Mesenchymal stem cell (in vitro differentiated cells and primary cell): ENCODE measurements around the gene SRSF8. TPM values are rescaled to one million over a fixed set of nuclear protein-coding genes. Genes with fewer than 3 reads are reported as not detected.
"Not testable (repeated sequence)": the region's sequence is repeated elsewhere in the genome, so short reads cannot be mapped to it uniquely, and the experiment has no call there.

Experiments used
- DNase-seq: peaks from one replicate; pipeline ENCODE4 v3.0.0-alpha.2; 2013
- H2AFZ ChIP-seq: one replicate; pipeline ENCODE4 v1.6.1; 2013; ENCODE audit warnings: low read depth, mild to moderate bottlenecking, control low read depth, inconsistent platforms, low read length, moderate library complexity
- H2AK5ac ChIP-seq: 2 replicates; pipeline ENCODE4 v1.6.1; 2013; ENCODE audit warnings: low read length, moderate library complexity, mild to moderate bottlenecking, inconsistent platforms; ENCODE audit not compliant: severe bottlenecking
- H2BK120ac ChIP-seq: one replicate; pipeline ENCODE4 v1.6.1; 2013; ENCODE audit warnings: low read depth, mild to moderate bottlenecking, inconsistent platforms, low read length, moderate library complexity
- H2BK12ac ChIP-seq, 2 experiments: one replicate each; pipeline ENCODE4 v1.6.1; 2013; ENCODE audit warnings: inconsistent platforms in 2 of 2, low read length in 2 of 2, mild to moderate bottlenecking in 2 of 2, moderate library complexity in 2 of 2, control low read depth in 1 of 2
- H2BK15ac ChIP-seq: one replicate; pipeline ENCODE4 v1.6.1; 2013; ENCODE audit warnings: mild to moderate bottlenecking, low read depth, inconsistent platforms; ENCODE audit not compliant: poor library complexity, severe bottlenecking
- H2BK5ac ChIP-seq: 2 replicates; pipeline ENCODE4 v1.6.1; 2013; ENCODE audit warnings: low read depth, mild to moderate bottlenecking, low read length, control low read depth, inconsistent platforms; ENCODE audit not compliant: poor library complexity, severe bottlenecking
- H3K14ac ChIP-seq, 2 experiments: one replicate each; pipeline ENCODE4 v1.6.1; 2013; ENCODE audit warnings: inconsistent platforms in 2 of 2, low read length in 2 of 2, control low read depth in 1 of 2, mild to moderate bottlenecking in 1 of 2, moderate library complexity in 1 of 2
- H3K18ac ChIP-seq, 2 experiments: one replicate each; pipeline ENCODE4 v1.6.1; 2013; ENCODE audit warnings: inconsistent platforms in 2 of 2, low read length in 2 of 2, control low read depth in 1 of 2, low read depth in 1 of 2, mild to moderate bottlenecking in 1 of 2
- H3K23ac ChIP-seq, 2 experiments: one replicate each; pipeline ENCODE4 v1.6.1; 2013; ENCODE audit warnings: inconsistent platforms in 2 of 2, low read length in 2 of 2, mild to moderate bottlenecking in 2 of 2, moderate library complexity in 2 of 2, control low read depth in 1 of 2
- H3K27ac ChIP-seq: 2 replicates; pipeline ENCODE4 v1.5.1; 2013; ENCODE audit warnings: mild to moderate bottlenecking, moderate library complexity, low read length, control low read depth, inconsistent platforms; ENCODE audit not compliant: poor library complexity, severe bottlenecking
- H3K27me3 ChIP-seq, 2 experiments: 2 replicates each; pipeline versions ENCODE4 v1.6.1 to v1.7.0; 2013; ENCODE audit warnings: low read length in 2 of 2, mild to moderate bottlenecking in 2 of 2, moderate library complexity in 2 of 2, control low read depth in 1 of 2, inconsistent platforms in 1 of 2; ENCODE audit not compliant: control insufficient read depth in 1 of 2, insufficient read depth in 1 of 2
- H3K36me3 ChIP-seq, 2 experiments: 2 replicates each; pipeline versions ENCODE4 v1.6.1 to v1.7.0; 2013; ENCODE audit warnings: low read length in 2 of 2, control low read depth in 1 of 2, inconsistent platforms in 1 of 2, low read depth in 1 of 2, mild to moderate bottlenecking in 1 of 2; ENCODE audit not compliant: insufficient read depth in 2 of 2, control insufficient read depth in 1 of 2
- H3K4ac ChIP-seq, 2 experiments: one replicate each; pipeline ENCODE4 v1.6.1; 2013; ENCODE audit warnings: inconsistent platforms in 2 of 2, low read length in 2 of 2, mild to moderate bottlenecking in 2 of 2, moderate library complexity in 2 of 2, control low read depth in 1 of 2, low read depth in 1 of 2
- H3K4me1 ChIP-seq: 2 replicates; pipeline ENCODE4 v1.6.1; 2013; ENCODE audit warnings: low read depth, low read length, control low read depth; ENCODE audit not compliant: control insufficient read depth, insufficient read depth
- H3K4me2 ChIP-seq: 2 replicates; pipeline ENCODE4 v1.6.1; 2013; ENCODE audit warnings: low read length, mild to moderate bottlenecking, inconsistent platforms; ENCODE audit not compliant: poor library complexity, severe bottlenecking
- H3K4me3 ChIP-seq, 2 experiments: 2 replicates each; pipeline versions ENCODE4 v1.5.1 to v1.7.0; 2013; ENCODE audit warnings: low read length in 2 of 2, mild to moderate bottlenecking in 2 of 2, control low read depth in 1 of 2, low read depth in 1 of 2; ENCODE audit not compliant: insufficient read depth in 1 of 2
- H3K79me1 ChIP-seq: replicated peaks from 2 replicates; pipeline ENCODE4 v1.6.1; 2013; ENCODE audit warnings: mild to moderate bottlenecking, control low read depth, low read length, inconsistent platforms; ENCODE audit not compliant: poor library complexity, severe bottlenecking
- H3K9ac ChIP-seq: 2 replicates; pipeline ENCODE4 v1.7.0; 2013; ENCODE audit warnings: mild to moderate bottlenecking, low read length, moderate library complexity
- H3K9me3 ChIP-seq: 2 replicates; pipeline ENCODE4 v1.7.0; 2013; ENCODE audit warnings: mild to moderate bottlenecking, low read length; ENCODE audit not compliant: control insufficient read depth
- H4K8ac ChIP-seq: one replicate; pipeline ENCODE4 v1.6.1; 2013; ENCODE audit warnings: inconsistent platforms, mild to moderate bottlenecking, low read length, moderate library complexity
- H4K91ac ChIP-seq: one replicate; pipeline ENCODE4 v1.6.1; 2013; ENCODE audit warnings: mild to moderate bottlenecking, low read length, inconsistent platforms
- WGBS: methylation state at CpG from one replicate; pipeline ENCODE4 v1.1.7; 2013; ENCODE audit warnings: mixed read lengths; 5-methylcytosine and 5-hydroxymethylcytosine counted together
- polyA plus RNA-seq, 2 experiments: library from polyadenylated mRNA; stranded (reverse); fragments of 200-250 nt; gene quantifications; one replicate each; pipeline ENCODE4 v1.2.3, GENCODE V29; 2013

Gene SRSF8, protein sequence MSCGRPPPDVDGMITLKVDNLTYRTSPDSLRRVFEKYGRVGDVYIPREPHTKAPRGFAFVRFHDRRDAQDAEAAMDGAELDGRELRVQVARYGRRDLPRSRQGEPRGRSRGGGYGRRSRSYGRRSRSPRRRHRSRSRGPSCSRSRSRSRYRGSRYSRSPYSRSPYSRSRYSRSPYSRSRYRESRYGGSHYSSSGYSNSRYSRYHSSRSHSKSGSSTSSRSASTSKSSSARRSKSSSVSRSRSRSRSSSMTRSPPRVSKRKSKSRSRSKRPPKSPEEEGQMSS
- polyA plus RNA-seq (2013, experiment 1 of 2): 27.3 TPM
- 27.1 TPM for polyA plus RNA-seq (2013, experiment 2 of 2)

DNA sequence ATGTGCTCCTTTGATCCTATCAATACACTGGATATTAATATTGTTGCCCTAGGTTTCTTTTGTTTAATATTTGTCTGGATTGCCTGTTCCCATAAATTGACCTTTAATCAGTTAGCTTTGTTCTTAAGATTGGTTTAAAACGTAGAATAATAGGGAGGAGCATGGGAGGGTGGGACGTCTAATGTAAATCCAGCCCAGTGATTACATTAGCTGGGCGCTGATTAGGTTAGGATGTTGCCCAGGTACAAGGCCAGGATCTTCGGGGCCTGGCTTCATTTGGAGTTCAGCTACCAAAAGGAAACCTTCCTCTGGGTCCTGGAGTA is at the start of gene SRSF8:
Gene SRSF8 (plus strand): TSS at position 204 of the 323 bp plus-strand sequence. CDS start 308 bp downstream, outside the sequence.
- H2AFZ ChIP-seq: peak within 1 kb of the TSS; percentile 96
- no peaks in the 10 kb centered on the region for H3K4me1 ChIP-seq
- H2BK5ac ChIP-seq: peak within 1 kb of the TSS; percentile 11
- peak within 1 kb of the TSS; percentile 11 for H2BK120ac ChIP-seq
- no peak within 1 kb of the TSS for H2BK15ac ChIP-seq
- peak within 1 kb of the TSS; percentile 85 for H3K27ac ChIP-seq
- peak within 1 kb of the TSS; percentile 20 to 93 for H3K4ac ChIP-seq
- no peak within 1 kb of the TSS for H2AK5ac ChIP-seq
- H4K8ac ChIP-seq: peak within 1 kb of the TSS; percentile 72
- peaks cover 0 to 6% of the 10 kb centered on the region in 2 experiments for H3K36me3 ChIP-seq
- no peaks in the 10 kb centered on the region for H3K9me3 ChIP-seq
- peak within 1 kb of the TSS; percentile 69 to 93 for H3K4me3 ChIP-seq
- peak within 1 kb of the TSS; percentile 58 for H3K4me2 ChIP-seq
- peak within 1 kb of the TSS in 1 of 2 experiments; percentile 98 for H3K14ac ChIP-seq
- H3K79me1 ChIP-seq: peaks cover 2% of the 10 kb centered on the region
- H4K91ac ChIP-seq: peak within 1 kb of the TSS; percentile 60
- no peaks in the 10 kb centered on the region for H3K27me3 ChIP-seq
- H3K23ac ChIP-seq: peak within 1 kb of the TSS; percentile 2 to 95
- WGBS: 0% methylated on average over 4 of the region's 4 CpGs
- peak within 1 kb of the TSS; percentile 16 to 97 for H3K18ac ChIP-seq
- peak within 1 kb of the TSS in 1 of 2 experiments; percentile 92 for H2BK12ac ChIP-seq
- H3K9ac ChIP-seq: peak within 1 kb of the TSS; percentile 96
- DNase-seq: no peak

DNA sequence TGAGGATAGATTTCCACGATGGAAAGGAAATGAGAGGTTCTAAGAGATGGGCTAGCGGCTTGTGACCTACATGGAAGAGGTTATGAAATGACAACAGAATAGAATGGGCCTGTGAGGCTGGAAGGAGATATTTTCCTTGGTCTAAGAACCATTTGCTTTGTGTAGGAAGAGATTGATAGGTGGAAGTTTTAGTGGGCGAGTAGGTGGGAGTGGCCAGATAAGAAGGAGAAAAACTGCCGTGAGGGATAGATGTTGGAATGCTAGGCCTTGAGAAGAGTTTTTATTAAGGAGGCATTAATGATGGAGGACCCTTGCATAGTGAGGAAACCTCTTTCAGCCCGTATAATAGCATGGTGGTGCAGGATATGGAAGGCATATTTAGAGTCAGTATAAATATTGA is 45.3 kb upstream of the SRSF8 start:
- not testable (repeated sequence) for H3K14ac ChIP-seq, H4K91ac ChIP-seq, H3K23ac ChIP-seq, H2BK15ac ChIP-seq, H3K27ac ChIP-seq, H2BK120ac ChIP-seq, H2BK12ac ChIP-seq, H3K4me2 ChIP-seq, H3K4ac ChIP-seq, H2BK5ac ChIP-seq, DNase-seq, H3K18ac ChIP-seq, H3K4me3 ChIP-seq, H3K79me1 ChIP-seq, H3K36me3 ChIP-seq, H3K27me3 ChIP-seq, H3K9ac ChIP-seq, H2AFZ ChIP-seq, H4K8ac ChIP-seq, H3K9me3 ChIP-seq, H3K4me1 ChIP-seq, H2AK5ac ChIP-seq
- WGBS: 92% methylated on average over 5 of the region's 5 CpGs

DNA sequence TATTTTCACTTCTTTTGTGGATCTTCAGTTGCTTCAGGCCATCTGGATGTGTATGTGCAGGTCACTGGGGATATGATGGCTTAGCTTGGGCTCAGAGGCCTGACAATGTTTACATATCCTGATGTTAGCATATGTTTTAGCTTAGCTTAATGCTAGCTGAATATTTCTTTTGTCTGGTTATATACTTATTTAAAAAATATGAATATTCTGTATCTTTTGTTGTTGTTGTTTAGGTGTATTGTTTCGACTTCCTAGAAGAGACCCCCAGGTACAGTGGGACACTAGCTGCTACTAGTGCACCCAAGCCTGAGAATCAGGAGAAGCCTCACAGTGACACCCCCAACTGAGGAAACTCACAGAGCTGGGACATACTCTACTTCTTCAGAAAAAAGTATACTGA is 41.8 kb upstream of the SRSF8 start, which contains the start of gene KDM4E:
Gene KDM4E (plus strand): TSS at position 301 of the 400 bp plus-strand sequence. CDS start 300 bp downstream, outside the sequence.
- no peak within 1 kb of the TSS for H3K4me3 ChIP-seq
- H3K4me1 ChIP-seq: no peaks in the 10 kb centered on the region
- DNase-seq: no peak
- H4K8ac ChIP-seq: no peak within 1 kb of the TSS
- H2BK120ac ChIP-seq: no peak within 1 kb of the TSS
- no peak within 1 kb of the TSS for H3K27ac ChIP-seq
- H3K27me3 ChIP-seq: no peaks in the 10 kb centered on the region
- H3K18ac ChIP-seq: no peak within 1 kb of the TSS
- no peak within 1 kb of the TSS for H4K91ac ChIP-seq
- H2BK12ac ChIP-seq: no peak within 1 kb of the TSS
- no peak within 1 kb of the TSS for H2BK5ac ChIP-seq
- 100% methylated on average over 1 of the region's 1 CpG for WGBS
- no peak within 1 kb of the TSS for H3K4me2 ChIP-seq
- no peak within 1 kb of the TSS for H3K9ac ChIP-seq
- H3K4ac ChIP-seq: no peak within 1 kb of the TSS
- H2AK5ac ChIP-seq: no peak within 1 kb of the TSS
- no peak within 1 kb of the TSS for H2BK15ac ChIP-seq
- H2AFZ ChIP-seq: no peak within 1 kb of the TSS
- H3K14ac ChIP-seq: no peak within 1 kb of the TSS
- peaks cover 7% of the 10 kb centered on the region for H3K9me3 ChIP-seq
- no peak within 1 kb of the TSS for H3K23ac ChIP-seq
- H3K79me1 ChIP-seq: no peaks in the 10 kb centered on the region
- H3K36me3 ChIP-seq: no peaks in the 10 kb centered on the region

DNA sequence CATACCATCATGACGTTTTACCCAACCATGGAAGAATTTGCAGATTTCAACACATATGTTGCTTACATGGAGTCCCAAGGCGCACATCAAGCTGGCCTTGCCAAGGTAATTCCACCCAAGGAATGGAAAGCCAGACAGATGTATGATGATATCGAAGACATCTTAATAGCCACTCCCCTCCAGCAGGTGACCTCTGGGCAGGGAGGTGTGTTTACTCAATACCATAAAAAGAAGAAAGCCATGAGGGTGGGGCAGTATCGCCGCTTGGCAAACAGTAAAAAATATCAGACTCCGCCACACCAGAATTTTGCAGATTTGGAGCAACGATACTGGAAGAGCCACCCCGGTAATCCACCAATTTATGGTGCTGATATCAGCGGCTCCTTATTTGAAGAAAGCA is 41.1 kb upstream of the SRSF8 start:
- not testable (repeated sequence) for H3K4me2 ChIP-seq, H2BK5ac ChIP-seq, H3K4ac ChIP-seq, H3K27ac ChIP-seq, H2AK5ac ChIP-seq, DNase-seq, H3K4me3 ChIP-seq, H3K14ac ChIP-seq, H2BK120ac ChIP-seq, H4K91ac ChIP-seq, H3K23ac ChIP-seq, H2AFZ ChIP-seq, H3K9ac ChIP-seq, H3K79me1 ChIP-seq, H3K18ac ChIP-seq, H2BK12ac ChIP-seq, H2BK15ac ChIP-seq, H3K4me1 ChIP-seq, H4K8ac ChIP-seq, H3K27me3 ChIP-seq, H3K36me3 ChIP-seq
- 64% methylated on average over 2 of the region's 9 CpGs for WGBS
- peaks cover 13% of the 10 kb centered on the region for H3K9me3 ChIP-seq
